Mesenchymal stem cell (in vitro differentiated cells and primary cell): ENCODE results near the gene FBXO21.
"Not testable (repeated sequence)": the region's sequence is repeated elsewhere in the genome, so short reads cannot be mapped to it uniquely, and the experiment has no call there.

Source experiments
- DNase-seq: peaks from one replicate; pipeline ENCODE4 v3.0.0-alpha.2; 2013
- H2AFZ ChIP-seq: one replicate; pipeline ENCODE4 v1.6.1; 2013; ENCODE audit warnings: low read depth, mild to moderate bottlenecking, control low read depth, inconsistent platforms, low read length, moderate library complexity
- H2AK5ac ChIP-seq: 2 replicates; pipeline ENCODE4 v1.6.1; 2013; ENCODE audit warnings: low read length, moderate library complexity, mild to moderate bottlenecking, inconsistent platforms; ENCODE audit not compliant: severe bottlenecking
- H2BK120ac ChIP-seq: one replicate; pipeline ENCODE4 v1.6.1; 2013; ENCODE audit warnings: low read depth, mild to moderate bottlenecking, inconsistent platforms, low read length, moderate library complexity
- H2BK12ac ChIP-seq, 2 experiments: one replicate each; pipeline ENCODE4 v1.6.1; 2013; ENCODE audit warnings: inconsistent platforms in 2 of 2, low read length in 2 of 2, mild to moderate bottlenecking in 2 of 2, moderate library complexity in 2 of 2, control low read depth in 1 of 2
- H2BK15ac ChIP-seq: one replicate; pipeline ENCODE4 v1.6.1; 2013; ENCODE audit warnings: mild to moderate bottlenecking, low read depth, inconsistent platforms; ENCODE audit not compliant: poor library complexity, severe bottlenecking
- H2BK5ac ChIP-seq: 2 replicates; pipeline ENCODE4 v1.6.1; 2013; ENCODE audit warnings: low read depth, mild to moderate bottlenecking, low read length, control low read depth, inconsistent platforms; ENCODE audit not compliant: poor library complexity, severe bottlenecking
- H3K14ac ChIP-seq, 2 experiments: one replicate each; pipeline ENCODE4 v1.6.1; 2013; ENCODE audit warnings: inconsistent platforms in 2 of 2, low read length in 2 of 2, control low read depth in 1 of 2, mild to moderate bottlenecking in 1 of 2, moderate library complexity in 1 of 2
- H3K18ac ChIP-seq, 2 experiments: one replicate each; pipeline ENCODE4 v1.6.1; 2013; ENCODE audit warnings: inconsistent platforms in 2 of 2, low read length in 2 of 2, control low read depth in 1 of 2, low read depth in 1 of 2, mild to moderate bottlenecking in 1 of 2
- H3K23ac ChIP-seq, 2 experiments: one replicate each; pipeline ENCODE4 v1.6.1; 2013; ENCODE audit warnings: inconsistent platforms in 2 of 2, low read length in 2 of 2, mild to moderate bottlenecking in 2 of 2, moderate library complexity in 2 of 2, control low read depth in 1 of 2
- H3K27ac ChIP-seq: 2 replicates; pipeline ENCODE4 v1.5.1; 2013; ENCODE audit warnings: mild to moderate bottlenecking, moderate library complexity, low read length, control low read depth, inconsistent platforms; ENCODE audit not compliant: poor library complexity, severe bottlenecking
- H3K27me3 ChIP-seq, 2 experiments: 2 replicates each; pipeline versions ENCODE4 v1.6.1 to v1.7.0; 2013; ENCODE audit warnings: low read length in 2 of 2, mild to moderate bottlenecking in 2 of 2, moderate library complexity in 2 of 2, control low read depth in 1 of 2, inconsistent platforms in 1 of 2; ENCODE audit not compliant: control insufficient read depth in 1 of 2, insufficient read depth in 1 of 2
- H3K36me3 ChIP-seq, 2 experiments: 2 replicates each; pipeline versions ENCODE4 v1.6.1 to v1.7.0; 2013; ENCODE audit warnings: low read length in 2 of 2, control low read depth in 1 of 2, inconsistent platforms in 1 of 2, low read depth in 1 of 2, mild to moderate bottlenecking in 1 of 2; ENCODE audit not compliant: insufficient read depth in 2 of 2, control insufficient read depth in 1 of 2
- H3K4ac ChIP-seq, 2 experiments: one replicate each; pipeline ENCODE4 v1.6.1; 2013; ENCODE audit warnings: inconsistent platforms in 2 of 2, low read length in 2 of 2, mild to moderate bottlenecking in 2 of 2, moderate library complexity in 2 of 2, control low read depth in 1 of 2, low read depth in 1 of 2
- H3K4me1 ChIP-seq: 2 replicates; pipeline ENCODE4 v1.6.1; 2013; ENCODE audit warnings: low read depth, low read length, control low read depth; ENCODE audit not compliant: control insufficient read depth, insufficient read depth
- H3K4me2 ChIP-seq: 2 replicates; pipeline ENCODE4 v1.6.1; 2013; ENCODE audit warnings: low read length, mild to moderate bottlenecking, inconsistent platforms; ENCODE audit not compliant: poor library complexity, severe bottlenecking
- H3K4me3 ChIP-seq, 2 experiments: 2 replicates each; pipeline versions ENCODE4 v1.5.1 to v1.7.0; 2013; ENCODE audit warnings: low read length in 2 of 2, mild to moderate bottlenecking in 2 of 2, control low read depth in 1 of 2, low read depth in 1 of 2; ENCODE audit not compliant: insufficient read depth in 1 of 2
- H3K79me1 ChIP-seq: replicated peaks from 2 replicates; pipeline ENCODE4 v1.6.1; 2013; ENCODE audit warnings: mild to moderate bottlenecking, control low read depth, low read length, inconsistent platforms; ENCODE audit not compliant: poor library complexity, severe bottlenecking
- H3K9ac ChIP-seq: 2 replicates; pipeline ENCODE4 v1.7.0; 2013; ENCODE audit warnings: mild to moderate bottlenecking, low read length, moderate library complexity
- H3K9me3 ChIP-seq: 2 replicates; pipeline ENCODE4 v1.7.0; 2013; ENCODE audit warnings: mild to moderate bottlenecking, low read length; ENCODE audit not compliant: control insufficient read depth
- H4K8ac ChIP-seq: one replicate; pipeline ENCODE4 v1.6.1; 2013; ENCODE audit warnings: inconsistent platforms, mild to moderate bottlenecking, low read length, moderate library complexity
- H4K91ac ChIP-seq: one replicate; pipeline ENCODE4 v1.6.1; 2013; ENCODE audit warnings: mild to moderate bottlenecking, low read length, inconsistent platforms
- WGBS: methylation state at CpG from one replicate; pipeline ENCODE4 v1.1.7; 2013; ENCODE audit warnings: mixed read lengths; 5-methylcytosine and 5-hydroxymethylcytosine counted together

The FBXO21 gene

DNA sequence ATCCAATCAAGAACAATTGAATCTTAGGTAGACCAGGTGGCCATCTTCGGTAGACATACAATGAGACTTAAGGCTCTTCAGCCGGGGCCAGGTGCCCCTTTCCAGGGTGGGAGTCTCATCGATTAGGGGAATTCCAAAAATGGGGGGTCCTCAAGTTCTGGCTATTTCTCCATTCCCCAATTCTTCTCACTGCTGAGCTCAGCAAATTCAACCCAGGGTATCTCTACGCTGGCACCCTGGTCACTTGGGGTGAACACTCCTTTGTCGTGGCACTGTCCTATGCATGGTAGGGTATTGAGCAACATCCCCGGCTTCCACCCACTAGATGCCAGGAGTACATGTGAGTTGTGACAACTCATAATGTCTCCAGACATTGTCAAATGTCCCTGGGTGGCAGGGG lies 34.9 kb upstream of the FBXO21 start:
- no peak overlapping the region for H4K8ac ChIP-seq
- H3K27me3 ChIP-seq: peaks cover 10 to 30% of the 10 kb centered on the region in 2 experiments
- H3K18ac ChIP-seq: no peak overlapping the region
- no peaks in the 10 kb centered on the region for H3K79me1 ChIP-seq
- DNase-seq: no peak
- no peak overlapping the region for H4K91ac ChIP-seq
- H2BK120ac ChIP-seq: no peak overlapping the region
- no peak overlapping the region for H3K4me2 ChIP-seq
- no peaks in the 10 kb centered on the region for H3K9me3 ChIP-seq
- WGBS: 90% methylated on average over 6 of the region's 6 CpGs
- H3K23ac ChIP-seq: no peak overlapping the region
- H2BK15ac ChIP-seq: no peak overlapping the region
- H3K4me3 ChIP-seq: no peak overlapping the region
- H3K14ac ChIP-seq: no peak overlapping the region
- no peak overlapping the region for H3K4ac ChIP-seq
- no peak overlapping the region for H2AK5ac ChIP-seq
- no peaks in the 10 kb centered on the region for H3K36me3 ChIP-seq
- no peak overlapping the region for H3K27ac ChIP-seq
- no peak overlapping the region for H2AFZ ChIP-seq
- H2BK5ac ChIP-seq: no peak overlapping the region
- H2BK12ac ChIP-seq: no peak overlapping the region
- no peak overlapping the region for H3K9ac ChIP-seq
- H3K4me1 ChIP-seq: no peaks in the 10 kb centered on the region

DNA sequence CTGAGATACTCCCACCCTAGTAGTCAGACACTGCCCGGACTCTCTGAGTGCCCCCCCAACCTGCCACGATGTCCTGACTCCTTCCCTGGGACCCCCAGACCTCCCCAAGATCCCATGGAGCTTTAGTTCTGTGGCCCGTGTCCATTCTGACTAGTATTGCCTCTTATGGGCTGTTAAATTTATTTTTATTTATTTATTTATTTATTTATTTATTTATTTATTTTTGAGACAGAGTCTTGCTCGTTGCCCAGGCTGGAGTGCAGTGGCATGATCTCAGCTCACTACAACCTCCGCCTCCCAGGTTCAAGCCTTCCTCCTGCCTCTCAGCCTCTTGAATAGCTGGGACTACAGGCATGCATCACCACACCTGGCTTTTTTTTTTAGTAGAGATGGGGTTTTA lies 30.7 kb upstream of the FBXO21 start:
- H3K9ac ChIP-seq, H3K4me2 ChIP-seq, H2BK5ac ChIP-seq, H3K36me3 ChIP-seq, H3K18ac ChIP-seq, H2BK12ac ChIP-seq, H4K8ac ChIP-seq, H3K9me3 ChIP-seq, H2AFZ ChIP-seq, DNase-seq, H3K4me1 ChIP-seq, H4K91ac ChIP-seq, H2BK15ac ChIP-seq, H3K79me1 ChIP-seq, H2BK120ac ChIP-seq, H3K23ac ChIP-seq, H3K4me3 ChIP-seq, H3K4ac ChIP-seq, H3K27ac ChIP-seq, H2AK5ac ChIP-seq, H3K14ac ChIP-seq: not testable (repeated sequence)
- peaks cover 17 to 32% of the 10 kb centered on the region in 2 experiments for H3K27me3 ChIP-seq
- WGBS: 50% methylated on average over 2 of the region's 5 CpGs

DNA sequence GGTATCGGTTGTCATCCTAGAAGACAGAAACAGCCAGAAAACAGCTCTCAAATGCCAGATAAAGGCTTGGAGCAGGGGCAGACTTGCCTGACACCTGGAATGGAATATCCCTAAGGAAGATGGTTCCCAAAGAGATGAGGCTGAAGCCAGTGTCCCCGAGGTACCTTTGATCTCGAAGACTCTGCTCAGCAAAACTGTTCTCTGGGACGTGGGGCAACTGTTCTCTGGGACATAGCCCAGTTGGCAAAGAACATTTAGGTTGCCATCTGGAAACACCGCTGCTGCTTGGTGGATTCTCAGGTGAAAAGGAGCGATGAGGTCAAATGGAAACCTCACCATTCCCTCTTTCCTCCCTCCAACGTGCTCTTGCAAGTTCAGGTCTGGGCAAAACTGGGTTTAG lies 27.9 kb upstream of the FBXO21 start:
- Histone ChIP-seq H4K91ac (no peak overlapping the region), H4K8ac (no peak overlapping the region), H3K4me2 (no peak overlapping the region), H3K4me3 (no peak overlapping the region), H3K14ac (no peak overlapping the region), H3K23ac (no peak overlapping the region), H2BK5ac (no peak overlapping the region), H3K36me3 (peaks cover 0 to 3% of the 10 kb centered on the region in 2 experiments), H2AFZ (no peak overlapping the region), H2BK120ac (no peak overlapping the region), H3K4me1 (peaks cover 2% of the 10 kb centered on the region), H3K4ac (no peak overlapping the region), H2BK12ac (no peak overlapping the region), H3K18ac (no peak overlapping the region), H2AK5ac (no peak overlapping the region), H2BK15ac (no peak overlapping the region), H3K9ac (no peak overlapping the region), H3K27me3 (peaks cover 20 to 56% of the 10 kb centered on the region in 2 experiments), H3K79me1 (no peaks in the 10 kb centered on the region), H3K27ac (no peak overlapping the region), H3K9me3 (no peaks in the 10 kb centered on the region)
- 63% methylated on average over 5 of the region's 7 CpGs for WGBS
- no peak for DNase-seq

DNA sequence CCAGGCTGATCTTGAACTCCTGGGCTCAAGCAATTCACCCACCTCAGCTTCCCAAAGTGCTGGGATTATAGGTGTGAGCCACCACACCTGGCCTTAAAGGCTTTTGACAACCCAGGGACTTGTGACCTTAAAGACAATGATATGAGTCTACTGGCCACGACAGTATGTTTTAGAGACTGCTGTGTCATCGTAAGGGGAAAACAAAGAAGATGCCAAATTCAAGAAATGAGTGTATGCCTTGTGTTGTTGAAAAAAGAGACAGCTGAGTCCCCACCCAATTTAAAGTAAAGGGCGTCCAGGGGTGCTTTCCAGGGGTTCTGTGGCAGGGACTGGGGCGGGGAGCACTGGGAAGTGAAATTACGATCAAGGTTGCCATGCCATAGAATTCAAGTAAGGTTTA lies 26.4 kb upstream of the FBXO21 start:
- Histone ChIP-seq H3K9ac (no peak overlapping the region), H3K14ac (no peak overlapping the region), H2BK5ac (no peak overlapping the region), H4K91ac (no peak overlapping the region), H3K27me3 (peaks cover 24 to 66% of the 10 kb centered on the region in 2 experiments), H2AFZ (no peak overlapping the region), H3K36me3 (peaks cover 0 to 3% of the 10 kb centered on the region in 2 experiments), H2AK5ac (no peak overlapping the region), H2BK120ac (no peak overlapping the region), H2BK12ac (no peak overlapping the region), H3K4me1 (peaks cover 2% of the 10 kb centered on the region), H3K79me1 (no peaks in the 10 kb centered on the region), H3K23ac (no peak overlapping the region), H3K4ac (no peak overlapping the region), H3K18ac (no peak overlapping the region), H2BK15ac (no peak overlapping the region), H3K9me3 (no peaks in the 10 kb centered on the region), H3K4me3 (no peak overlapping the region), H4K8ac (no peak overlapping the region), H3K4me2 (no peak overlapping the region), H3K27ac (no peak overlapping the region)
- no peak for DNase-seq
- 77% methylated on average over 5 of the region's 5 CpGs for WGBS
